ENCODE data around the gene HTT.

Gene HTT

DNA sequence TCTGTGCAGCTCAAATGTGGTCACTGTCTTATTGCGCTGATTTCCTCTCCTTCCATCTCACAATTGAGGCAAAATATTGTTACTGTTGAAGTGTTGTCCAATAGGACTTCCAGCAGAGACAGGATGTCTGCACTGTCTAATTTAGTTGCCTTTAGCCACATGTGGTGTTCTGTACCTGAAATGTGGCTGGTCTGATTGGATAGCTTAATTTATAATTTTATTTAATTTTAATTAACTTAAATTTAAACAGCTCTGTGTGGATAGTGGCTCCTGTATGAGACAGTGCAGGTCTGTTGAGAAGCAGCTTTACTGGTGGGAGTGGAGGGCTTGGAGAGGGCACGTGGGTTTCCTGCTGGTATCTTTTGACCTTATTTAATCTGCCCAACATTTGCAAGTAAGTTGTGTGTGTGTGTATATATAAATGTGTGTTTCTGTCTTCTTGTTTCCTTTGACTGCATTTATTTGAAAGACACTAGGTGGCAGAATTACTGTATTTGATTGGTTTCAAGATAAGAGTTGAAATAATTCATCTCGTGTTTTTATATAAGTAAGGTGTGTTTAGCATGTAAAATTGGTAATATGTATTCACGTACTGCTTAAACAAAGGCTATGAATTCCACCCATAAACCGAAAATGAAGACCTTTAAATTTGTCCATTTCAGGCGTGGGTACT is 119.2 kb downstream of the HTT start:
- FAIRE-seq = no peak

DNA sequence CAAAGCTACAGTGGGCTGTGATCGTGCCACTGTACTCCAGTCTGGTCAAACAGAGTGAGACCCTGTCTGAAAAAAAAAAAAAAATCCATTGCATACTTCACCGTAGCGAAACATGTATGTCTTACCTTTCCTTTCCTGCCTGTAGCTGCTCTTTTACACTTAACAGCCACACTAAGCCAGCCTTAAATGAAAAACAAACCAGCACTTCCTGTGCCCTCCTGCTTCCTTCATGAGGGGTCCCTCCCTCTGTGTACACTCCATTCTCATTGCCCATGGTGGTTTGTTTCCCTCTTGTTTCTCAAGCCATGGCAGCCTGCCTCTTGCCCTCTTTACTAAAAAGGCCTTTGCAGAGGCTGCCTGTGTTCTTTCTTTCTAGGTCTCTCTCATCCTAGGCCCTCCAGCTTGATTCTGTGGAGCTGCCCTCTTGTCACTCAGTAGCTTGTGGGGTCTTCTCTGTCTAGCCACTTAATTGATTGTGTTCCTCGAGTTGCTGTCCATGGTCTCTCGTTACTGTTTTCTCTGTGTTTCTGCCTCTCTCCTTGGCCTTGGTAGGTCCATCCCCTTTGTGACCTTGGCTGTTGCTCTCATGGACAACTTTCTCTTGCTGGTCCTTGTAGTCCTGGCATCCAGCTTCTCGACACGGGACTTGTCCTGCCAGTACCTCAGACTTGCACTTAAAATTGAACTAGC is 122.3 kb downstream of the HTT start:
- FAIRE-seq = no peak

More for the DNA sequence above, 119.2 kb downstream of the HTT start:
- DNase-seq (ENCODE audit: extremely low spot score, insufficient read length, low read depth) = no peak

DNA sequence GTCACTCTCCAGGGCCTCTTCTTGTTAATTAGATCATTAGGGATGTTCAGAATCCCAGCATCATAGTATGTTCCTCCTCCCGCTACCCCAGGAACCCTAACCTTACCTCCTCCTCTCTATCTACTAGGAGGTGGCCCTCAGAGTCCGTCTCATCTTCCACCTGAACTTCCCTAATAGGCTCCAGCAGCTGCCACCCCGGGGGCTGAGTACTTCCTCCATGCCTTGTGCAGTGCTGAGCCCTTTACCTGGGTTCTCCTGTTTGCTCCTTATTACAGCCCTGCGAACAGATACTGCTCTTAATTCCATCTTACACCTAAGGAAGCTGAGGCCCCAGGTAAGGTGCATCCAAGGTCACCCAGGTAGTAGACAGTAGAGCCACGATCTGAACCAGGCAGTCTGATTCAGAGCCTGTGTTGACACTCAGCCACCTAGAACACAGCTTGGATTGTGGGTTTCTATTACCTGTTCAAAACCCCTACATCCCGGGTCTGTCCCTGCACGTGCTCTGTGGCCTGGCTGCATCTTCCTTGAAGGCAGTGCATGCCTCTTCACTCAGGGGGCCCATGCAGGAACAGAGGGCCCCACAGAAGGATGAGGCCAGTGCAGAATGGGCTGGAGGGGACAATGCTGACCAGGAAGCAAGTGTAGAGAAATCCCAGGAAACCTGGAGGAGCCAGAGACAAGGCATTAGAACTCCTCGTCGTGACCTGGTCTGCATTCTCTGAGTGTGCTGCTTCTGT is 123.1 kb downstream of the HTT start:
- no peak for FAIRE-seq
- no peak for DNase-seq (ENCODE audit: extremely low spot score, insufficient read length, low read depth)

More for the DNA sequence above, 122.3 kb downstream of the HTT start:
- no peak for DNase-seq (ENCODE audit: extremely low spot score, insufficient read length, low read depth)

DNA sequence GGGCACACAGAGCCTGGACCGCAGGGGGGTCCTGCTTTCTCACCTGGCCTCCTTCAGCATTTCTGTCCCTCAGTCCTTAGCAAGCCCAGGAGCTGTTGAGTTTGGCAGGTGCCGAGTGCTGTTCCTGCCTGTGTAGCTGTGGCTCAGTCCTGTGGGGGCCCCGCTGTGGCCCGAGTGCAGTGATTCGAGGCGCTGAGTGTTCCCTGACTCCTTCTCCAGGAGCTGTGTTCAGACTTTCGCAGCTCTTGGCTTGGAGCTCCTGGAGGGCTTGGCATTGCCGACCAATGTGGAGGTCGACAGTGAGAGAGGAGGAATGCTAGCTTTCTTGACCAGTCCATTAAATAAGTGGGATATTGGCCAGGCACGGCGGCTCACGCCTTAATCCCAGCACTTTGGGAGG is 124.4 kb downstream of the HTT start:
- no peak for FAIRE-seq
- no peak for DNase-seq (ENCODE audit: extremely low spot score, insufficient read length, low read depth)

GRCh38 chr4:3199653-3200422 is 125.4 kb downstream of the HTT start:
- FAIRE-seq = no peak

DNA sequence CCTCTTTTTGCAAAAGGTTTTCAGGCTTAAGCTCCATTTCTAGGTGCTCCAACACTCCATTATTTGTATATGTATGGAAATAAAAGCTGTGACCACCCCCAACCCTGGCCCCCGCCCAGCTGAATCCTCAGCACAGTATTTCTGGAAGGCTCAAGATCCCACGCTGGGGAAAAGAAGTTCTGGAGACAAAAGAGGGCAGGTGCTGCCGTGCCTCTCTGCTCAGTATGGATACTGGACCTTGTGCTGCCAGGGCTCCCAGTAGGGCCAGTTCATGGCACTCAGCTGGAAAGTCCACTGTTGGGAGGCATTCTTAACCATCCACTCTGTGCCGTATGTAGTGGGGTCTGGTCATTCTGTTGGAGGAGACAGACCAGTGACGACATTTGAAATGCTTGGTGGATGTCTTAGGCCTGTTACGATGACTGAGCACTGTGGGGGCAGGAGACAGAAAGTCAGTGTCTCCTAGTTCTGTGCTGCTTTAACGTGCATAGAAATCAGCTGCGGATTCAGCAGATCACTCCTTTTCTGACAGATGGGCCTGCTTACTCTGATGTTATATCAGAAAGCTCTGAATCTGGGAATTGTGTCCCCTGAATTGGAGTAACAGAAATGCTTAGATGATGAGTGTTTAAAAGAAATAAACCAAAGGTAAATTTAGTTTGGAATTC is 126.1 kb downstream of the HTT start:
- FAIRE-seq (no peak), DNase-seq (ENCODE audit: extremely low spot score, insufficient read length, low read depth) (no peak)

More at GRCh38 chr4:3199653-3200422, 125.4 kb downstream of the HTT start:
- no peak for DNase-seq (ENCODE audit: extremely low spot score, insufficient read length, low read depth)

- DNase-seq (ENCODE audit: extremely low spot score, insufficient read length, low read depth) (peak; percentile 44), FAIRE-seq (peak; percentile 89)
These were observed 127.5 kb downstream of the HTT start for GRCh38 chr4:3201718-3202702.

DNA sequence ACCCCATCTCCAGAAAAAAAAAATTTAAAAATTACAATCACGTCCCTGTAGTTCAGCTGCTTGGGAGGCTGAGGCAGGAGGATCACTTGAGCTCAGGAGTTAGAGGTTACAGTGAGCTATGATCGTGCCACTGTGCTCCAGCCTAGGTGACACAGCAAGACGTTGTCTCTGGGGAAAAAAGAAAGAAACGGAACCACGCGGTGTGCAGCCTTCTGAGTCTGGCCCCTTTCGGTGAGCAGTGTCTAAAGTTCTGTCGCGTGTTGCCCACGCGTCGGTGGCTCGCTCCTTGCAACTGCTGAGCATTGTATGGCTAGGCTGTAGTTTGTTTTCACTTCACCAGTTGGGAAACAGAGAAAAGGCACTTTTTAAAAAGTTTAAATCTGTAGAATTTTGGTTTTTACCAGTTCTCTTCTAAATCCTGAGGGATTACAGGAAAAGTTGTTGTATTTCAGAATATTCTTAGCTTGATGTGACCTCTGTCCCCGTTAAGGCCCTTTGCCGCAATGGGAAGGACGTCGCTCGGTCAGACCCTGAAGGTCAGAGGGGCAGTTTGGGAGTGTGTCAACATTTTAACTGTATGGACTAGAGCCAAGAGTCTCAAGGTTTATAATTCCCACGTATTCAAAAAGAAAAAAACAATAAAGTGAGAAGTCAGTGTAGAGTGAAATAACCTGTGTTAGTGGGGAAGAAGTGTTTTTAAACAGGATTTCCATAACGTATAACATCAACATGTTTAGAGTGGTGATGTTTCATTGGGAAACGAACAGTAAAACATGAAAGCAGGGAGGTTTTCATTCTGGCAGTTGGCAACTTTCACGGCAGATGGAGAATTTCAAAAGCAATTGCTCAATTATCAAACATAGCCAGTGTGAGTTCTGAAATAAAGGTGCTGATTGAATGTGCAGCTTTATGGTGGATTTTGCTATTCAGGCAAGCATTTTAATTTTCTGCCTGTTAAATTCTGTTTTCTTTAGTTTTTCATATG is 128.6 kb downstream of the HTT start:
- FAIRE-seq (no peak), DNase-seq (ENCODE audit: extremely low spot score, insufficient read length, low read depth) (no peak)

GRCh38 chr4:3203971-3204431 is 129.5 kb downstream of the HTT start:
- FAIRE-seq (no peak), DNase-seq (ENCODE audit: extremely low spot score, insufficient read length, low read depth) (no peak)

DNA sequence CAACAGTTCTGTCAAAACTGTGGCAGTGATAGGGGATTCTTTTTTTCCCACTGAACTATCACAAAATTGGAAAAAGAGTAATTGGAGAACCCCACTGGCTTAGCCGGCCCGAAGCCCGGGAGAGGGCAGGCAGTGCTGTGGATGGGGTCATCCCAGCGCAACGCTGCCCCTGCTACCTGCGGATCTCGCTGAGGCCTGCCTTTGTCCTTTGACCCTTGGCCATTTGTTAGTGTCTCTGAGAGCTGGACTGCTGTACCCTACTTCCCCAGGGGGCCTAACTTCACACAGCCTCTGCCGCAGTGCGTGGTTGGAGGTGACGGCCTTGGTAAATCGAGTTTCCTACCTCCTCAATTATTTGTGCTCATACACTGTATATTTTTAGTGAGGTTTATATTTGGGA is 131.5 kb downstream of the HTT start:
- DNase-seq (ENCODE audit: extremely low spot score, insufficient read length, low read depth) (no peak), FAIRE-seq (no peak)

DNA sequence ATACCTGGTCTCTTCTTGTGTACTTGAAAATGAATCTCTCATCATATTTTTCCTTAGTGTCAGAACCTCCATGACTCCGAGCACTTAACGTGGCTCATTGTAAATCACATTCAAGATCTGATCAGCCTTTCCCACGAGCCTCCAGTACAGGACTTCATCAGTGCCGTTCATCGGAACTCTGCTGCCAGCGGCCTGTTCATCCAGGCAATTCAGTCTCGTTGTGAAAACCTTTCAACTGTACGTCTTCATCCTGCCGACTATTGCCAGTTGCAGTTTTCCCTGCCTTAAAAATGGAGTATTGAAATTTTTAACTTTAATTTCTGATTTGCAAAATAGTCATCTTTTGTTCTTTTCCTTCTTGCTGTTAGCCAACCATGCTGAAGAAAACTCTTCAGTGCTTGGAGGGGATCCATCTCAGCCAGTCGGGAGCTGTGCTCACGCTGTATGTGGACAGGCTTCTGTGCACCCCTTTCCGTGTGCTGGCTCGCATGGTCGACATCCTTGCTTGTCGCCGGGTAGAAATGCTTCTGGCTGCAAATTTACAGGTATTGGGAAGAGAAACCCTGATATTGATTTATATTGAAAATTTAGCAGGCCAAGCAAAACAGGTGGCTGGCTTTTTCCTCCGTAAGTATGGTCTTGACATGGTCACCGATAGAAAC is 132.1 kb downstream of the HTT start:
- FAIRE-seq = no peak
- no peak for DNase-seq (ENCODE audit: extremely low spot score, insufficient read length, low read depth)

DNA sequence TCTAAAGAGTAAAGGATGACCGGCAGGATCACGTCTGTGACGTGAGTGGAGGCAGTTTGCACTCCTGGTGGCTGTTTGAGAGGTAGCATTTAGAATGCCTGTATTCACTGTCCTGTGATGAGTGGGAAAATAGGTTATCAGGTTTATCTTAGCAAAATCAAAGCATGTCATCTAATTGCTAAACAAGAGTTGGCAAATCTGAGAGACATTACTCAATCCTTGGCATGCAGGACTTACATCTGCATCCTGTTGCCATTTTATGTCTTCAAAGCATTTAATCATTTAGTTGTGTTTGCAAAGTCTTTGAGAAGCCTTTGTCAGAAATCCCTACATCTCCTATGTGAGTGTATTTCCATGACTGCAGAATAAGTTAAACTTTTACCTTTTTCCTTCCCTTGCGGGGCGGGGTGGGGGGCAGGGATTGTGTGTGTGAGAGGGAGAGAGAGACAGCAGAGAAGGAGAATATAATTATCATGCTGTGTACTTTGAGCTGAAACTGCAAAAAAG is 133.1 kb downstream of the HTT start:
- DNase-seq (ENCODE audit: extremely low spot score, insufficient read length, low read depth) (no peak), FAIRE-seq (no peak)

- no peak for FAIRE-seq
- no peak for DNase-seq (ENCODE audit: extremely low spot score, insufficient read length, low read depth)
These were observed 134.3 kb downstream of the HTT start for GRCh38 chr4:3208826-3209225.

DNA sequence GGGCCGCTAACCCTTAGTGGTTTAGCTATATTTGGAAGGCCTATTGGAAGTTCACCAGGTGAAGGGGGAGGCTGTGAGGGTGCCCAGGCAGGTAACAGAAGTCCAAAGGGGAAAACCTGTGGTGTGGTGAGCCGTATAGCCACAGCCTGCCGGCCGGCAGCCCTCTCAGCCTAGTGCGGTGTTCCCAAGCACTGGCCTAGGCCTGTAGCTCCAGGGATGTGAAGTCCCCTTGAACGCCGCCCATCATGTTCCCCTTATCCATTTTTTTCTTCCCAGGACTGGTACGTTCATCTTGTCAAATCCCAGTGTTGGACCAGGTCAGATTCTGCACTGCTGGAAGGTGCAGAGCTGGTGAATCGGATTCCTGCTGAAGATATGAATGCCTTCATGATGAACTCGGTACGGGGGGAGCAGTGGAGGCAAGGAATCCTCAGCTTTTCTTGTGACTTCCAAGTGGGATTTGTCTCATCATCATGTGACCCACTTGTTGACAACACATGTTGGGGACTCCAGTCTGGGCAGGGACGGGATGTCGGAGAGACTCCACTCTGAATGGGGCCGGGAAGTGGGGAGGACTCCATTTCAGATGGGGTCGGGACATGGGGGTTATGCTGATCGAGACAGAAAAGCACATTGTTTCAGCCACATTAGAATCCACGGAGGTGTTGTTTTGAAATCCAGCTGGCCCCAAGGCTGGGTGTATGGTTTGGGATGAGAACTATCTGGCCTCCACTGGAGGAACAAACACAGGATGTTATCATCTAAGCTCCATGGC is 135.3 kb downstream of the HTT start:
- FAIRE-seq = no peak

GRCh38 chr4:3210467-3210866 is 136.0 kb downstream of the HTT start:
- FAIRE-seq = no peak
- no peak for DNase-seq (ENCODE audit: extremely low spot score, insufficient read length, low read depth)

More for the DNA sequence above, 135.3 kb downstream of the HTT start:
- DNase-seq (ENCODE audit: extremely low spot score, insufficient read length, low read depth) = no peak

DNA sequence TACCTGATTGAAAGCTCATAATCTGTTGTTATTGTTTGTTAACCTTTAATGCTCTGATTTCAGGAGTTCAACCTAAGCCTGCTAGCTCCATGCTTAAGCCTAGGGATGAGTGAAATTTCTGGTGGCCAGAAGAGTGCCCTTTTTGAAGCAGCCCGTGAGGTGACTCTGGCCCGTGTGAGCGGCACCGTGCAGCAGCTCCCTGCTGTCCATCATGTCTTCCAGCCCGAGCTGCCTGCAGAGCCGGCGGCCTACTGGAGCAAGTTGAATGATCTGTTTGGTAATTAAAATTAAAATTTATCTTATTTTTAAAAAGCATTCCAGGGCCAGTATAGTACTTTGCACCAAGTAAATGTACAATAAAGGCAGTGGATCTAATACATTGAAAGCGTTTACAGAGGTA is 137.4 kb downstream of the HTT start:
- DNase-seq (ENCODE audit: extremely low spot score, insufficient read length, low read depth) (no peak), FAIRE-seq (no peak)

All from GM18507 (cell line).